Endothelial cell of hepatic sinusoid (primary cell): Measurements from ENCODE around the gene AP2S1.

ENCODE experiments used
- in situ Hi-C: cut with HindIII; loops from 2 replicates; pipeline ENCODE4 v1.10.0; 2017; ENCODE audit warnings: low sequenced_read_pairs

The AP2S1 gene

GRCh38 chr19:46844067-46844489, 6.6 kb downstream of the AP2S1 start:
- in situ Hi-C loops = no loop called here

- in situ Hi-C loops = no loop called here
These were observed 7.9 kb downstream of the AP2S1 start for GRCh38 chr19:46842791-46843190.

- in situ Hi-C loops = no loop called here
These were observed 9.1 kb downstream of the AP2S1 start for GRCh38 chr19:46841458-46842083.

- in situ Hi-C loops = no loop called here
These were observed 10.1 kb downstream of the AP2S1 start for GRCh38 chr19:46840498-46840942.

GRCh38 chr19:46839752-46840497, 10.7 kb downstream of the AP2S1 start:
- in situ Hi-C loops = no loop called here

GRCh38 chr19:46838160-46838559, 12.5 kb downstream of the AP2S1 start:
- in situ Hi-C loops = no loop called here

GRCh38 chr19:46834984-46835383, 15.7 kb downstream of the AP2S1 start:
- in situ Hi-C loops = no loop called here

- in situ Hi-C loops = no loop called here
These were observed 16.5 kb downstream of the AP2S1 start for GRCh38 chr19:46834121-46834520.

GRCh38 chr19:46830864-46831263, 19.8 kb downstream of the AP2S1 start:
- in situ Hi-C loops = no loop called here

- in situ Hi-C loops = no loop called here
These were observed 22.2 kb downstream of the AP2S1 start for GRCh38 chr19:46828484-46828883.

GRCh38 chr19:46825731-46826055, 25.0 kb downstream of the AP2S1 start:
- in situ Hi-C loops = no loop called here

GRCh38 chr19:46824890-46825730, 25.5 kb downstream of the AP2S1 start:
- in situ Hi-C loops = loop anchor here (5.0 kb wide), 2 partner anchors 38 to 67 kb away; partner anchors contain the start of gene SLC1A5

- in situ Hi-C loops = loop anchor here (5.0 kb wide), 2 partner anchors 36 to 69 kb away; partner anchors contain the start of gene SLC1A5
These were observed 27.6 kb downstream of the AP2S1 start for GRCh38 chr19:46823049-46823448.

- in situ Hi-C loops = loop anchor here (5.0 kb wide), 2 partner anchors 35 to 70 kb away; partner anchors contain the start of gene SLC1A5
These were observed 28.2 kb downstream of the AP2S1 start for GRCh38 chr19:46822410-46822787.

GRCh38 chr19:46821512-46822409, 28.9 kb downstream of the AP2S1 start:
- in situ Hi-C loops = loop anchor here (5.0 kb wide), 2 partner anchors 34 to 71 kb away; partner anchors contain the start of gene SLC1A5

GRCh38 chr19:46818812-46819211, 31.8 kb downstream of the AP2S1 start:
- in situ Hi-C loops = no loop called here

- in situ Hi-C loops = no loop called here
These were observed 34.6 kb downstream of the AP2S1 start for GRCh38 chr19:46815833-46816627.

- in situ Hi-C loops = loop anchor here (5.0 kb wide), 1 partner anchor 77 kb away; no protein-coding TSS in a partner anchor
These were observed 36.7 kb downstream of the AP2S1 start for GRCh38 chr19:46813839-46814358.
